HG03439 (cell line): ENCODE measurements around the gene NOP14.
"Not testable (repeated sequence)": the region's sequence is repeated elsewhere in the genome, so short reads cannot be mapped to it uniquely, and the experiment has no call there.

Experiments
- ATAC-seq: cut with Tn5 transposase; IDR thresholded peaks from one replicate; pipeline ENCODE4 v1.9.1; 2021; ENCODE audit warnings: mild to moderate bottlenecking, moderate library complexity; ENCODE audit not compliant: unreplicated experiment

The NOP14 gene

GRCh38 chr4:2918300-2918699 lies 44.9 kb downstream of the NOP14 start:
- not testable (repeated sequence) for ATAC-seq

DNA sequence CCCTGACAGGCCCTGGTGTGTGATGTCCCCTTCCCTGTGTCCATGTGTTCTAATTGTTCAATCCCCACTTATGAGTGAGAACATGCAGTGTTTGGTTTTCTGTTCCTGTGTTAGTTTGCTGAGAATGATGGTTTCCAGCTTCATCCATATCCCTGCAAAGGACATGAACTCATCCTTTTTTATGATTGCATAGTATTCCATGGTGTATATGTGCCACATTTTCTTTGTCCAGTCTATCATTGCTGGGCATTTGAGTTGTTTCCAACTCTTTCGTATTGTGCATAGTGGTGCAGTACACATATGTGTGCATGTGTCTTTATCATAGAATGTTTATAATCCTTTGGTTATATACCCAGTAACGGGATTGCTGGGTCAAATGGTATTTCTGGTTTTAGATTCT lies 46.5 kb downstream of the NOP14 start:
- not testable (repeated sequence) for ATAC-seq

DNA sequence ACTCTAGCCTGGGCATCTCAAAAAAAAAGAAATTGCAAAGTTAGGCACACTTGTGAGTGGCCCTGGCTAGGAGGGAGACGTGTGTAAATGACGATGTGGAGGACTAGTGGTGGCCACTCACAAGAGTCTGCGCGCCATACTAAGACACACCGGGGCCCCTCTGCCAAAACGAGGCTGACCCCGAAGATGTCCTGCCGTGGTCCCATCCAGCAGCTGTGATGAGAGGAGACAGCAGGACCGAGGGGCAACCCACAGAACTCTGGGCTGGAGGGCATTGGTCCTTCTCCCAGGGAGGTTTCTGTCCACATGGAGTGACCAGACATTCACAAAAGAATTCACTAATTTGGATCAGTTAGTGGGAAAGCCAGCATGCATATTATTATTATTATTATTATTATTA lies 47.4 kb downstream of the NOP14 start:
- no peak for ATAC-seq

DNA sequence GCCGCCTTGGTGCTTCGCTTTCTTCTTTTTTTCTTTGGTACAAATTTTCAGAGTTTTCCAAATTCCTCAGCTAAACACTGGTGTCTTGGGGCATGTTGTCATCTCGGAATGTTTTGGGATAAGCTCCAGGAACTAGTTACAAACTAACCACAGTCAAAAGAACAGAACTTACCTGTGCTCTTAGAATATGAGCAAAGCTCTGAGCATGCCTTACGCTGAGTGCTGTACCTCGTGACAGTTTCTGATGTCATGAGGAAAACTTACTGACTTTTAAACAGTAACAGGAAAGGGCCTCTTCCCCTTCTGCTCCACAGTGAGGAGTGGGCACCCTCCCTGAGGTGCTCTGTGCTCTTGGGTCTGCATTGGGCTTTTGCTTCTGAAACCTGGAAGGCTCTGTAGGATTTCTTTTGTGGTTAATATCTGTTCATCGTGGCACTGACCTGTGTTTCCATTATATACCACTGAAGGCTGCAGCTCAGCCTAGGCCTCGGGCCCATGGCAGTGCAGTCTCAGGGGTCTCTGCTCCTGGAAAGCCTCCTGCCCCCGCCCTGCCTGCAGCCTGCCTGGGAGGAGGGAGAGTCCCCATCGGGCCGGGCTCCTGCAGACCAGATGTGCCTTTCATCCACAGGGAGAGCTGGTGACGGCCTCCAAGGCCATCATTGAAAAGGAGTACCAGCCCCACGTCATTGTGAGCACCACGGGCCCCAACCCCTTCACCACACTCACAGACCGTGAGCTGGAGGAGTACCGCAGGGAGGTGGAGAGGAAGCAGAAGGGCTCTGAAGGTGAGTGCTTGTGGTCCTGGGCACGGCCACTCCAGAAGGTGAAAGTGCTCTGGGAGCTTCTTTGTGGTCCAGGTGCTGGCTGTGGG lies 48.7 kb downstream of the NOP14 start:
- no peak for ATAC-seq

- no peak for ATAC-seq
These were observed 50.0 kb downstream of the NOP14 start for GRCh38 chr4:2913168-2913567.

- no peak for ATAC-seq
These were observed 51.3 kb downstream of the NOP14 start for GRCh38 chr4:2911868-2912267.

DNA sequence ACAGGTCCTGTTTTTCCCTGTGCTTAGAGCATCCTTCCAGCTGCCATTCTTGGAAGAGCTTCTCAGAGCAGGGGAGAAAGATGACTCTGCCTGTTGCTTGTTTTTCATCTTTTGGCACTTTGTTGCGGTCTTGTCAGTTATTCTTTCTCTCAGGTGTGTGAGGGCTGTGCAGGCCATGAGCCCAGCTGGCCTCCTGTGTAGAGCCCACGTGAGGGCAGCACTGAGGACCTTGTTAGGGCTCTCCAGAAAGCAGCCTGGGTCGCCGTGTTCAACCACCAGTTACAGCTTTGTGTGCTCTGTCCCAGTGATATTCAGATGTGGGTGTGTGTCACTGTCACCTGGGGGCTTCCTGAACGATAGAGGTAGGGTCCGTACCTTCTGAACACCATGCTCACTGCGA lies 52.8 kb downstream of the NOP14 start:
- ATAC-seq, result no peak

- ATAC-seq, result no peak
These were observed 53.6 kb downstream of the NOP14 start for GRCh38 chr4:2909583-2909982.

DNA sequence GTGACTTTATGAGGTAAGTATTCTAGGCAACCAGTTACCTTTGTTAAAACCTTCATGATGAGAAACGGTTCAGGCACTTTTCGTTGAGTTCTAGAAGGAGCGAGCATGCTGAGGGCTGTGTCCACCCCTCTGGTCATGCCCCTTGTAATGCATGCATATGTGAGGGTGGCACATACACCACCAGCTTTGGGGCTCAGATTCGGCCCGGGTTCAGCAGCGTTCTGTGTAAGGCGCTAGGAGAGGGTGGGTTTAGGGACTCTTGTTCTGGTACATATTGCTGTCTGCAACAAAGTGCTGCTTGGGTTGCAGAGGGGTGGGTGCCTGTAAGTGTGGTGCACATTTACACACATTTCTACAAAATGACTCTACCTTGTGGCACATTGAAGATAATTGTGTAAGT lies 54.5 kb downstream of the NOP14 start:
- ATAC-seq, result no peak

DNA sequence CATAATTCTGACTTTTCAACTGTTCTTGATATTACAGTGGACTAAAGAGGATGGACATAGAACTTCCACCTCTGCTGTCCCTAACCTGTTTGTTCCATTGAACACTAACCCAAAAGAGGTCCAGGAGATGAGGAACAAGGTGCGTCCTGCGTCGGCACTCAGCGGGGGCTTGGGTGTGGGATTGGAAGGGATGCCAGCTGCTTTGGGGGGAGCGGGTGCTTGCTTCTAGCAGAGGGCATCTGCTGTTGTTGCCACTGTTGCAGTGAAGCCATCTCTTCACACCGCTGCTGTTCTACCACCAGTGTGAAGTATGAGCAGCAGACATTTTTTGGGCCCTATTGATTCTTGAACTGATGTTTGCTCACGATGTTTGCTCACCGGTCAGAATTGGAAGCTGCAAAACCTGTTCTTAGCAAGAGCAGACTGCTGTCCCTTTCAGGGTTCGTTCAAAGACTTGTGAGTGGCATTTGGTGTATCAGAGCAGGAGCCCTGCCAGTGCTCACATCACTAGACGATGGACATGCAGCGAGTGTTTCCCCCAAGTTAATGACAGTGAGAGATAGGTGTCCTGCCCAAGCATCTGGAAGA lies 55.4 kb downstream of the NOP14 start:
- no peak for ATAC-seq

GRCh38 chr4:2907226-2907625 lies 56.0 kb downstream of the NOP14 start:
- no peak for ATAC-seq

DNA sequence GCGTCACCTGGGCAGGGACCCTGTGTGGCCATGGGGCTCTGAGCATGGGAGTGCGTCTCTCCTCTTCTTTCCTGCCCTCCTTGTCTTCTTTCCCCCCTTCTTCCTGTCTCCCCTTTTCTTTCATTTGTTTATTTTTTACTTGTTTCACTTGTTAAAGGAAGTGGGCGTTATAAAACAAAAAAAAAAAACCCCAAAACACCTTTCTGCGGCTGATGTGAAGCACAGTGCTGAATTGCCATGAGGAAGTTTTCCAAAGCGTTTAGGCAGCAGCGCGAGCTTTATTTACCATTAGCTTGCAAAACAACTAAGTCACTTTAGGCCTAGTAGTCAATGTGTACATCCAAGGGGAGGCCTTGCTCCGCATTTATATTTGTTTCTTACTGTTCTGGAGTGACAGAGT lies 57.0 kb downstream of the NOP14 start:
- no peak for ATAC-seq

DNA sequence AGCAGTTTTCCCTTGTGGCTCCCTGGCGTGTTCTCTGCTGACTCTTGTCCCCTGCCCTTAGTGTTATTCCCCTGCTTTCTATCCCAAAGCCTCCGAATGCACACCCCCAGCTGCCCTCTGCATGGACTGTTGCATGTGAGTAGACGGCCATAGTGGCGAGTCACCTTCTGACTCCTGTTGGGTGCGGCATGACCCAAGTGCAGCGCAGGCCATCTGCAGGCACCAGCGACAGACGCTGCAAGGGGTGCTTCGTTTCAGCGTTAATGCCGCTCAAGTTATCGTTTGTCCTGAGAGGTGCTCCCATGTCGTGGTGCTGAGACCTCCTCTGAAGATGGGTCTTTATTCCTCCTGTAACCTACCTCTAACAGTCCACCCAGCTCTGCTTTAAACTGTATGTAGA lies 57.7 kb downstream of the NOP14 start:
- ATAC-seq, result no peak

DNA sequence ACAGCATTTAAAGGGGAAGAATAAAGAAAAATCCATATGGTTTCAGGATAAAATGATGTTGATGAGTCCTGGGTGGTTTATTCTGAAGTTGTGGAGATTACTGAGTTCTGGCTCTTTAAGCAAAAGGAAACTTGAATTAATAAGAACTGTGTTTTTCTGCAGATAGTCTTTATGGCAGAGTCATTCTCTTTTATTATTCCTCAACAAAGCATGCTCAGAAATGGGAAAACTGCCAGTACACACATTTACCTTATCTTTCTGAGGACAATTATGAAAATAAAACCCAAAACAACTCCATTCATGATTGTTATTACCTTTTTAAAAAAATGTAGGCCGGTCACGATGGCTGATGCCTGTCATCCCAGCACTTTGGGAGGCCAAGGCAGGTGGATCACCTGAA lies 61.1 kb downstream of the NOP14 start:
- ATAC-seq, result no peak

DNA sequence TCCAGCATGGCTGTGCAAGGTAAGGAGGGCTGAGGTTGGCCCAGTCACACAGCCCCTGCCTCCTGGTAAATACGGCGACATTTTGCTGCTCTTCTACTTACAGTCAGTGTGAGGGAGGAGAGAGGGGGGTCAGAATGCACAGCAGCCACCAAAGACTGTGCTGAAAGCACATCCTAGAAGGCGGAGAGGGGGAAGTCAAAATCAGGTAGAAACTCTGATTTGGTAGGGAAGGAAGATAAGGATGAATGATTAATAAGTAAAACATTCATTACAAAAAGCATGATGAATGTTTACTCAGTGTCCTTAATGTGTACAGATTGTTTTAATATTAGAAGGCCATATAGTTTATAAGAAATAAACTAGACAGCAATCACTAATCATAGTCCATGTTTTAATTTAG lies 62.0 kb downstream of the NOP14 start:
- ATAC-seq, result no peak

GRCh38 chr4:2900741-2901140 lies 62.5 kb downstream of the NOP14 start:
- no peak for ATAC-seq

- no peak for ATAC-seq
These were observed 65.2 kb downstream of the NOP14 start for GRCh38 chr4:2898001-2898400.

GRCh38 chr4:2893772-2894171 lies 69.4 kb downstream of the NOP14 start:
- ATAC-seq, result no peak

DNA sequence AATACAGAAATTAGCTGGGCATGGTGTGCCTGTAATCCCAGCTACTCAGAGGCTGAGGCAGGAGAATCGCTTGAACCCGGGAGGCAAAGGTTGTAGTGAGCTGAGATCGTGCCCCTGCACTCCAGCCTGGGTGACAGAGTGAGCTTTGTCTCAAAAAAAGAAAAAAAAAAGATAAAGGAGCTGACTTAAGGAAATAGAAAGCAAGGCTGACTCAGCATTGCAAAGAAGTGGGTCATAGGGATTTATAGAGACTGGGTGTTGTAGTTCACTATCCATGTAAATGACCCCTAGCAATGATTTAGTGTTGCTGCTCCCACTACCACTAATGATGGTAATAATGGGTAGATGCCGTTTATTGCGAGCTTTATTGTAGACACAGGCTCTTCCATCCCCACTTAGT lies 71.9 kb downstream of the NOP14 start:
- no peak for ATAC-seq

DNA sequence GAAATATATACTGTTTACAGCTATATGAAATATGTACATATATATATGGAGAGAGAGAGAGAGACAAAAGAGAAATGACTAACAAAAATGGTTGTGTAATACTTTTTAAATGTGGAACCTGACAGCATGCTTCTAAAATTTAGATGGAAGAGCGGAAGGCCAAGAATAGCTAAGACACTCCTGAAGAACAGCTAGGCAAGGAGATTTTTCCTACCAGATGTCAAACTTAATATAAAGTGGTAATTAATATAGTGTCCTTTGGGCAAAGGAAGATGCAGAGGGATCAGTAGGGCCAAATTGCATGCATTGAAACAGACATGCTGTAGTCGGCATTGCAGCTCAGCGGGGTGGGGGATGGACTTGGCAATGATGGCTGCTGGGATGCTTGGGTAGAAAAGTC lies 74.3 kb downstream of the NOP14 start:
- no peak for ATAC-seq
